Upper lobe of left lung (tissue), 6 donors: ENCODE results near the gene GPR17. TPM values are rescaled to one million over a fixed set of nuclear protein-coding genes. Genes with fewer than 3 reads are reported as not detected.

ENCODE experiments used
- ATAC-seq, 2 donors: fragments of 200-7000 bp; cut with Tn5 transposase; one replicate each; pipeline ENCODE4 v1.9.1; 2022; ENCODE audit warnings: mild to moderate bottlenecking in 2 of 2, moderate library complexity in 2 of 2; ENCODE audit not compliant: low FRiP score in 2 of 2
- DNase-seq, 2 donors: peaks; one replicate each; pipeline ENCODE4 v3.0.0-alpha.2; 2019 to 2020
- H3K27ac ChIP-seq, 4 donors: fragments of 200-600 bp; sonication (generic); one replicate each; pipeline ENCODE4 v1.5.1; 2016 to 2019
- H3K27me3 ChIP-seq, 4 donors: fragments of 200-600 bp; sonication (generic); one replicate each; pipeline ENCODE4 v1.5.1; 2017 to 2019
- H3K36me3 ChIP-seq, 4 donors: fragments of 200-600 bp; sonication (generic); one replicate each; pipeline ENCODE4 v1.5.1; 2016 to 2019
- H3K4me1 ChIP-seq, 4 donors: fragments of 200-600 bp; sonication (generic); one replicate each; pipeline ENCODE4 v1.5.1; 2018 to 2019
- H3K4me3 ChIP-seq, 4 donors: fragments of 200-600 bp; sonication (generic); one replicate each; pipeline ENCODE4 v1.5.1; 2017 to 2019; ENCODE audit warnings: mild to moderate bottlenecking in 2 of 4, moderate library complexity in 1 of 4
- H3K9me3 ChIP-seq, 4 donors: fragments of 200-600 bp; sonication (generic); one replicate each; pipeline ENCODE4 v1.5.1; 2018 to 2019
- CTCF ChIP-seq, 6 experiments: fragments of 450-650 bp in 4 of 6; fragments of 200-600 bp in 2 of 6; sonication (generic) in 2 of 6; IDR thresholded peaks; one replicate each; pipeline ENCODE4 v1.5.1; 2016 to 2019; ENCODE audit warnings: antibody characterized with exemption in 6 of 6
- EP300 ChIP-seq, 4 donors: sonication (generic); formaldehyde crosslinking; IDR thresholded peaks; one replicate each; pipeline ENCODE4 v1.5.1; 2017; ENCODE audit warnings: antibody characterized with exemption in 4 of 4, control low read depth in 2 of 4
- POLR2A ChIP-seq, 4 donors: fragments of 450-650 bp; IDR thresholded peaks; one replicate each; pipeline ENCODE4 v1.5.1; 2016 to 2017; ENCODE audit warnings: antibody characterized with exemption in 4 of 4, mild to moderate bottlenecking in 2 of 4
- POLR2AphosphoS5 ChIP-seq, 2 donors: sonication (generic); formaldehyde crosslinking; IDR thresholded peaks; one replicate each; pipeline ENCODE4 v1.5.1; 2017; ENCODE audit warnings: antibody characterized with exemption in 2 of 2
- WGBS, 2 donors: methylation state at CpG; one replicate each; pipeline ENCODE4 v1.1.5; 2017 to 2018; 5-methylcytosine and 5-hydroxymethylcytosine counted together
- total RNA-seq, 6 donors: library from RNA; depleted of rRNA in 4 of 6; stranded (reverse); fragments of >200 nt in 4 of 6; gene quantifications; one replicate each; pipeline versions ENCODE4 v1.1.0 to v1.2.1, GENCODE V29; 2016 to 2021
- donor health status: DM: no; HTN: no; CAD: no; lungs with moderate emphysema.
- donor health status: DM: no; HTN: yes; CAD: no; lungs with severe emphysema.

Gene GPR17
- total RNA-seq, 6 donors from 2014 or later: 0.17 to 0.46 (median 0.24) TPM; not detected in 3

DNA sequence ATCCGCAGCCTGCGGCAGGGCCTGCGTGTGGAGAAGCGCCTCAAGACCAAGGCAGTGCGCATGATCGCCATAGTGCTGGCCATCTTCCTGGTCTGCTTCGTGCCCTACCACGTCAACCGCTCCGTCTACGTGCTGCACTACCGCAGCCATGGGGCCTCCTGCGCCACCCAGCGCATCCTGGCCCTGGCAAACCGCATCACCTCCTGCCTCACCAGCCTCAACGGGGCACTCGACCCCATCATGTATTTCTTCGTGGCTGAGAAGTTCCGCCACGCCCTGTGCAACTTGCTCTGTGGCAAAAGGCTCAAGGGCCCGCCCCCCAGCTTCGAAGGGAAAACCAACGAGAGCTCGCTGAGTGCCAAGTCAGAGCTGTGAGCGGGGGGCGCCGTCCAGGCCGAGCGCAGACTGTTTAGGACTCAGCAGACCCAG lies 5.4 kb downstream of the GPR17 start:
- Histone ChIP-seq H3K4me1 (peaks cover 38 to 57% (median 51%) of the 10 kb centered on the region in 4 donors), H3K36me3 (peaks cover 0 to 48% (median 10%) of the 10 kb centered on the region in 4 donors)

GRCh38 chr2:127651971-127652550 lies 6.1 kb downstream of the GPR17 start:
- Histone ChIP-seq H3K4me1 (peaks cover 35 to 57% (median 51%) of the 10 kb centered on the region in 4 donors), H3K9me3 (no peaks in the 10 kb centered on the region), H3K36me3 (peaks cover 0 to 55% (median 12%) of the 10 kb centered on the region in 4 donors), H3K27me3 (no peaks in the 10 kb centered on the region), H3K4me3 (no peak overlapping the region), H3K27ac (peak overlapping the region in 3 of 4 donors; percentile 67 to 84 (median 76))
- ATAC-seq (peak in 1 of 2 donors; percentile 16), DNase-seq (no peak)
- WGBS, 2 donors: 71 to 79% methylated on average over 8 to 14 of the region's 14 CpGs
- TF ChIP-seq CTCF (IDR thresholded peaks at IDR 0.05) (no peak), POLR2AphosphoS5 (IDR thresholded peaks at IDR 0.05) (no peak), POLR2A (IDR thresholded peaks at IDR 0.05) (no peak)

More for the DNA sequence above, 5.4 kb downstream of the GPR17 start:
- ATAC-seq: no peak
- Histone ChIP-seq H3K9me3 (no peaks in the 10 kb centered on the region), H3K27ac (peak overlapping the region in 2 of 4 donors; percentile 67 to 84), H3K4me3 (no peak overlapping the region), H3K27me3 (no peaks in the 10 kb centered on the region)
- WGBS, 2 donors: 92 to 97% methylated on average over 10 to 29 of the region's 29 CpGs
- no peak for TF ChIP-seq POLR2AphosphoS5 (IDR thresholded peaks at IDR 0.05)
- TF ChIP-seq EP300 (IDR thresholded peaks at IDR 0.05): no peak
- no peak for TF ChIP-seq CTCF (IDR thresholded peaks at IDR 0.05)
- TF ChIP-seq POLR2A (IDR thresholded peaks at IDR 0.05): no peak
- DNase-seq: peak in 1 of 2 donors; percentile 77

DNA sequence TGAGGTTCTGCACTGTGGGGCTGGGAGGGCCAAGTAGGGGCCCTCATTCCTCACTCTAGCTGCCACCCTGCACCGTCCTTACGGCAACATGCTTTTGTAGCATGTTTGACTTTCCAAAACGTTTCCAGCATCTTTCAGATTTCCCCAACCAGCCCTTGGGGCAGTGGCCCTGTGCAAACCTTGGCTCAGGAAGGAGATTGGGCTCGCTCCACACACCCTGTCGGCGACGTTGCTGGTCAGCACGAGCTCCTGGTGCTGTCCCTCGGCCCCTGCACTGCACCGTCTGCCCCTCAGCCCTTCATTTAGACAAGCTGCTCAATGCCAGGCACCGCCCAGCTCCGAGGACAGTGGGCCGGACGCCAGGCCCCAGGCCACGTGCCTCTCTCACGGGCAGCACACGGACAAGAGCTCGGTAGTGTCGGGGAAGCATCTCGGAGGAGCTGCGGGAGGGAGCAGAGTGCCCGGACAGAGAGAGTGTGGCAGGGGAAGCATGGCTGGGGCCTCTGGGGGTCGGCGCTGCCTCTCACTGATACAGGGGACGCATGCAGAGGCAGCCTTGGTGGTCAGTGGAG lies 6.9 kb downstream of the GPR17 start:
- Histone ChIP-seq H3K4me1 (peaks cover 35 to 56% (median 52%) of the 10 kb centered on the region in 4 donors), H3K9me3 (no peaks in the 10 kb centered on the region), H3K27ac (peak overlapping the region; percentile 0 to 84 (median 72)), H3K4me3 (no peak overlapping the region), H3K36me3 (peaks cover 0 to 63% (median 14%) of the 10 kb centered on the region in 4 donors), H3K27me3 (no peaks in the 10 kb centered on the region)
- DNase-seq (peak in 1 of 2 donors; percentile 57), ATAC-seq (no peak)
- TF ChIP-seq POLR2A (IDR thresholded peaks at IDR 0.05) (no peak), POLR2AphosphoS5 (IDR thresholded peaks at IDR 0.05) (no peak), EP300 (IDR thresholded peaks at IDR 0.05) (no peak), CTCF (IDR thresholded peaks at IDR 0.05) (no peak)
- 79 to 82% methylated on average over 21 to 25 of the region's 25 CpGs for WGBS, 2 donors

DNA sequence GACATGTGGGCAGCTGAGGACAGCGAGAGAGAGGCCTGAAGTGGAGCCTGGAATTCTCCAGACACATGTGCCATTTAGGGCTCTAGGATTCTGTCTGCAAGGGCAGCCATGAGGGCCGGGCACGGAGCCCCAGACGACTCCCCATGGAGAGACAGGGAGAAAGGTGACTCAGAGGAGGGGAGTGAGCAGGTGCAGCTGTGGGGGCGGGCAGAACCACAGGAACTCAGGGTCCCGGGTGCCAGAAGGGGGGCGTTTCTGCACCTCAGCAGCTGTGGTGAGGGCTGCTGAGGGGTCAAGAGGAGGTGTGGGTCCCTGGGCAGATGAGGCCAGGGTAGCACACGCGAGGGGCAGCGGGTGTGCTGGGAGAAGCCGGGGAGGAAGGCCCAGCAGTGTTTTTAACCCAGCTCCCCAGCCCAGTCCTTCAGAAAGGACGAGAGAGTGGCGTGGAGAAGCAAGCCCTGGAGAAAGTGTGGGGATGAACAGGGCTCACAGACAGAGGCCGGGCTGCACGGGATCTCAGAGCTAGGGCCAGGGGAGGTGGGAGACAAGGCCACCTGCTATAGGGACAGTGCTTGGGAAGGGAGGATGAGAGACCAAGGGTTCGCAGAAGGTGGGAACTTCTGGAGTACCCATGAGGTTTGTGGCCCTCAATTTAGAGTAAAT lies 7.6 kb downstream of the GPR17 start:
- WGBS, 2 donors: 86 to 89% methylated on average over 13 to 15 of the region's 16 CpGs
- no peak for ATAC-seq
- Histone ChIP-seq H3K27me3 (no peaks in the 10 kb centered on the region), H3K4me3 (no peak overlapping the region), H3K4me1 (peaks cover 35 to 58% (median 52%) of the 10 kb centered on the region in 4 donors), H3K9me3 (no peaks in the 10 kb centered on the region), H3K36me3 (peaks cover 0 to 65% (median 14%) of the 10 kb centered on the region in 4 donors), H3K27ac (peak overlapping the region; percentile 0 to 84 (median 72))
- TF ChIP-seq EP300 (IDR thresholded peaks at IDR 0.05): no peak
- DNase-seq: peak in 1 of 2 donors; percentile 53
